OCI-LY7 (cell line): ENCODE results near the gene PDGFB. TPM values are rescaled to one million over a fixed set of nuclear protein-coding genes. Genes with fewer than 3 reads are reported as not detected.

Source experiments
- BruUV-seq: library from RNA; stranded (reverse); fragments of 400-500 nt; replicated peaks from 2 replicates; lab custom pipeline; 2021; lab: Mats Ljungman, UMichigan
- CTCF ChIA-PET: fragments of 300-600 bp; sonication (Branson Sonifier 250); formaldehyde crosslinking; loops from one replicate; lab custom pipeline; 2022; ENCODE audit warnings: antibody characterized with exemption; ENCODE audit not compliant: unreplicated experiment; lab: Charles Lee
- POLR2A ChIA-PET: fragments of 300-600 bp; sonication (Branson Sonifier 250); formaldehyde crosslinking; loops from one replicate; lab custom pipeline; 2022; ENCODE audit warnings: antibody characterized with exemption; lab: Charles Lee
- DNase-seq: peaks from one replicate; pipeline ENCODE4 v3.0.0-alpha.2; 2015; ENCODE audit warnings: low spot score
- H2AFZ ChIP-seq: fragments of 200-600 bp; sonication (generic), shearing (Covaris generic); 2 replicates; pipeline ENCODE4 v1.6.1; 2014; ENCODE audit warnings: mild to moderate bottlenecking, antibody characterized with exemption, low read length, moderate library complexity
- H3K27ac ChIP-seq: fragments of 200-600 bp; sonication (generic); 2 replicates; pipeline ENCODE4 v1.5.1; 2014; ENCODE audit warnings: mixed run types, low read depth, mild to moderate bottlenecking, moderate library complexity, low read length, inconsistent platforms; ENCODE audit not compliant: poor library complexity, severe bottlenecking
- H3K36me3 ChIP-seq: fragments of 200-600 bp; sonication (generic); 2 replicates; pipeline ENCODE4 v1.6.1; 2014; ENCODE audit warnings: mild to moderate bottlenecking, antibody characterized with exemption, low read length, moderate library complexity, mixed read lengths; ENCODE audit not compliant: insufficient read depth
- H3K4me1 ChIP-seq: fragments of 200-600 bp; sonication (generic); 2 replicates; pipeline ENCODE4 v1.5.1; 2014; ENCODE audit warnings: mild to moderate bottlenecking, low read length; ENCODE audit not compliant: insufficient read depth, poor library complexity, severe bottlenecking
- H3K4me2 ChIP-seq: fragments of 200-600 bp; sonication (generic); 2 replicates; pipeline ENCODE4 v1.6.1; 2014; ENCODE audit warnings: mild to moderate bottlenecking, low read length
- H3K4me3 ChIP-seq: fragments of 200-600 bp; sonication (generic); 2 replicates; pipeline ENCODE4 v1.5.1; 2014; ENCODE audit warnings: mild to moderate bottlenecking, low read depth, low read length; ENCODE audit not compliant: poor library complexity, severe bottlenecking
- H3K79me2 ChIP-seq: fragments of 200-600 bp; sonication (generic); 2 replicates; pipeline ENCODE4 v1.6.1; 2016; ENCODE audit warnings: low read depth, mild to moderate bottlenecking, low read length, moderate library complexity, mixed read lengths; ENCODE audit not compliant: insufficient read depth
- H3K9me2 ChIP-seq: fragments of 200-600 bp; sonication (generic); 2 replicates; pipeline ENCODE4 v1.6.1; 2016; ENCODE audit warnings: mild to moderate bottlenecking, low read length, mixed read lengths; ENCODE audit not compliant: insufficient read depth
- H3K9me3 ChIP-seq: fragments of 200-600 bp; sonication (generic); 2 replicates; pipeline ENCODE4 v1.6.1; 2014; ENCODE audit warnings: mild to moderate bottlenecking, mixed run types, low read length, mixed read lengths
- H4K20me1 ChIP-seq: fragments of 200-600 bp; sonication (generic); 2 replicates; pipeline ENCODE4 v1.6.1; 2014; ENCODE audit warnings: mild to moderate bottlenecking, antibody characterized with exemption, low read length, moderate library complexity, mixed read lengths; ENCODE audit not compliant: insufficient read depth
- EZH2phosphoT487 ChIP-seq: fragments of 200-600 bp; sonication (generic); IDR thresholded peaks from 2 replicates; pipeline ENCODE4 v1.6.1; 2018; ENCODE audit warnings: low read depth, borderline replicate concordance, mild to moderate bottlenecking, mixed run types, antibody characterized with exemption, low read length, moderate library complexity, mixed read lengths
- intact Hi-C: fragments of 100-400 bp; cut with micrococcal nuclease; formaldehyde crosslinking; loops from one replicate; pipeline ENCODE4 v1.10.0; 2022; ENCODE audit not compliant: unreplicated experiment
- total RNA-seq, 2 experiments: library from RNA; depleted of rRNA in 1 of 2; stranded (reverse); fragments of >200 nt in 1 of 2; shearing (Covaris generic) in 1 of 2; gene quantifications; 2 replicates each; pipeline ENCODE4 v1.2.3, GENCODE V29; 2014 to 2022
- TF ChIP-seq, protein P1 (sequence below): fragments of 200-600 bp; sonication (generic); conservative IDR thresholded peaks from 2 replicates; pipeline ENCODE4 v1.5.1; 2014; ENCODE audit warnings: mild to moderate bottlenecking, antibody characterized with exemption, low read length, moderate library complexity, mixed read lengths

Gene PDGFB
- total RNA-seq, 2 experiments from 2014 or later, result 0.27 TPM; not detected in 1

DNA sequence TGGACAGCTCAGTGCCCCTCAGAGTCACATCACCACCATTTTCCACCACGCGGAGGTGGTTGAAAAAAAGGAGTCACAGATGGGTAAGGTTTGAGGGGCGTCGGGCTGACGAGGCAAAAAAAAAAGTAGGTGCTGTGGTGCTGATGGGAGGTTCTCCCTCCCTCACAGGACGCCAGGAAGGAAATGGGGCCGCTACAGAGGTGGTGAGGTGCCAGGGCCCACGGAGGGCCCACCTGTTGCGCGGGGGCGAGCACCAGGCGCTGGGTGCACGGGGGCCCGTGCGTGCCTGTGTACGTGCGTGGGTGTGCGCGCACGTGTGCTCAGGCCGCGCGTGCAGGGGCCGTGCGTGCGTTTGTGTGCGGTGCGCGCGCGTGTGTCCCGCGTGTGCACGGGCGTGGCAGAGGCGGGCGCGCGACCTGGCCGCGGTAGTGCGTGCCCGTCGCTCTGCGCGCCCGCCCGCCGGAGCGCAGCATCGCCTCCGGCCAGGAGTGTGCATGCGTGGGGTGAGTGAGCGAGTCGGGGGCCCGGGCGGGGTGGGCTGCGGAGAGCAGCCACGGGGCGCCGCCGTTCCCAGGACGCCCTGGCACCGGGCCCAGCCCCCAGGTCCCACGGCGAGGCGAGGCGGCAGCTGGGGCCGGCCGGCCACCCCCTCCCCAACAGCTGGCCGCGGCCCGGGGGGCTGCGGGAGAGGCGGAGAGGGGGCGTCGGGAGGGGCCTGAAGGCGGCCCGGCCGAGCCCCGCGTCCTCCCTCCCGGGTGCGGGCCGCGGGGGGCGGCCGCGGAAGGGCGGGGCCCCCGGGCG lies 2.8 kb downstream of the PDGFB start:
- Histone ChIP-seq H2AFZ (no peak overlapping the region), H3K27ac (no peak overlapping the region), H3K4me1 (peaks cover 10% of the 10 kb centered on the region), H3K9me2 (no peaks in the 10 kb centered on the region), H4K20me1 (no peaks in the 10 kb centered on the region), H3K79me2 (no peaks in the 10 kb centered on the region), H3K36me3 (no peaks in the 10 kb centered on the region), H3K4me2 (no peak overlapping the region), H3K9me3 (no peaks in the 10 kb centered on the region), H3K4me3 (no peak overlapping the region)
- ChIA-PET POLR2A (no interaction called here), CTCF (no interaction called here)
- TF ChIP-seq, protein P1, sequence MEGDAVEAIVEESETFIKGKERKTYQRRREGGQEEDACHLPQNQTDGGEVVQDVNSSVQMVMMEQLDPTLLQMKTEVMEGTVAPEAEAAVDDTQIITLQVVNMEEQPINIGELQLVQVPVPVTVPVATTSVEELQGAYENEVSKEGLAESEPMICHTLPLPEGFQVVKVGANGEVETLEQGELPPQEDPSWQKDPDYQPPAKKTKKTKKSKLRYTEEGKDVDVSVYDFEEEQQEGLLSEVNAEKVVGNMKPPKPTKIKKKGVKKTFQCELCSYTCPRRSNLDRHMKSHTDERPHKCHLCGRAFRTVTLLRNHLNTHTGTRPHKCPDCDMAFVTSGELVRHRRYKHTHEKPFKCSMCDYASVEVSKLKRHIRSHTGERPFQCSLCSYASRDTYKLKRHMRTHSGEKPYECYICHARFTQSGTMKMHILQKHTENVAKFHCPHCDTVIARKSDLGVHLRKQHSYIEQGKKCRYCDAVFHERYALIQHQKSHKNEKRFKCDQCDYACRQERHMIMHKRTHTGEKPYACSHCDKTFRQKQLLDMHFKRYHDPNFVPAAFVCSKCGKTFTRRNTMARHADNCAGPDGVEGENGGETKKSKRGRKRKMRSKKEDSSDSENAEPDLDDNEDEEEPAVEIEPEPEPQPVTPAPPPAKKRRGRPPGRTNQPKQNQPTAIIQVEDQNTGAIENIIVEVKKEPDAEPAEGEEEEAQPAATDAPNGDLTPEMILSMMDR, result no peak
- TF ChIP-seq EZH2phosphoT487, result no peak
- no peak for DNase-seq
- intact Hi-C loops, result no loop called here
- no TSS peak for BruUV-seq

DNA sequence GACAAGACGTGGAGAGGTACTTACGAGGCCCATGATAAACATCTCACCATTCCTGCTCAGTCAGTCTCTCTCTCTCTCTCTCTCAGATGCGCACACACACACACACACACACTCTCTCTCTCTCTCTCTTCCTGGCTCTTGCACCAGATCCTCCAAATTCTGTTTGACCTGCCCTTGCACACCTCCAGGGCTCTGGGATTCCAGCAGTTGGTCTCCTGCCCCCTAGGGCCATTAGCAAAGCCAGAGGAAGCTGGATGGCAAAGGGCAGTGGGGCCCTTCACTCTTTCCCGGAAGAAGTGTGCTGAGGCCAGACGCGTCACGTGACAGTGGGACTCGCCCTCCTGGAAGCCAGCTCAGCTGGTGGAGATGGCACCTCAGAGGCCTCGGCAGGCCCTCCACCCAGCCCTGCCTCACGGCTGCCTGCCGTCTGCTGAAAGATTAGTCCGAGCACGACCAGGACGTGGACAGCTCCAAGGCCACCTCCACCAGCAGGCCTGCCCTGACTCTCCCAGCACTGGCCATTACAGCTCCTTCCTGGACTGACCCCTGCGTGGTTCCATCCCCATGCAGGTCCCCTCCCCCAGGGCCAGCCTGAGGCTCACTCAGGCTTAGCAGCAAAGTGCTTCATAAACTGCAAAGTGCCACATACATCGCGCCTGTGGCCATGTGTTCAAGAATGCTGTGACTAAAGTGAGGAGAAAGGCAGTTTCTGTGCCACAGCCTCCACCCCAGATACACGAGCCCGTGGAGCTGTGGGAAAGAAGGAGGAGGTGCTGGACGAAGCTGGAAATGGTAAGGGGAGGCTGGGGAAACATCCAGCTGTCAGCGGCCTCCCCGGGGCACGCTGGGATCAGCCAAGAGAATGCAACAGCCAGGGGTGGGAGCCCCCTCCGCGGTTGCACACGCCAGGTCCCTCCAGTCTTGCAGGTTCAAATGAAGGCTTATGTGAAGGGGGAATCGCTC lies 3.7 kb downstream of the PDGFB start:
- Histone ChIP-seq H3K36me3 (no peaks in the 10 kb centered on the region), H4K20me1 (no peaks in the 10 kb centered on the region), H3K4me2 (no peak overlapping the region), H3K79me2 (no peaks in the 10 kb centered on the region), H3K4me3 (no peak overlapping the region), H3K4me1 (peaks cover 10% of the 10 kb centered on the region), H2AFZ (no peak overlapping the region), H3K9me3 (no peaks in the 10 kb centered on the region), H3K27ac (no peak overlapping the region), H3K9me2 (no peaks in the 10 kb centered on the region)
- no TSS peak for BruUV-seq
- ChIA-PET CTCF (no interaction called here), POLR2A (no interaction called here)
- intact Hi-C loops, result no loop called here
- DNase-seq, result no peak
- TF ChIP-seq, protein P1, result no peak
- no peak for TF ChIP-seq EZH2phosphoT487
